Regular cardiac myocyte (primary cell): Measurements from ENCODE around the gene SETD5. TPM values are rescaled to one million over a fixed set of nuclear protein-coding genes. Genes with fewer than 3 reads are reported as not detected.

Source experiments
- total RNA-seq: library from RNA; depleted of rRNA; stranded (reverse); fragments of >200 nt; gene quantifications from 2 replicates; pipeline ENCODE4 v1.2.3, GENCODE V29; 2014

Gene SETD5
- 36.6 and 42.8 TPM in 2 replicates for total RNA-seq

GRCh38 chr3:9397332-9397905 lies at the start of gene SETD5:
Gene SETD5, plus strand, starts transcription at chr3:9397615. Its CDS starts 31,324 bp downstream, at chr3:9428939.

GRCh38 chr3:9362731-9363530 lies 34.5 kb upstream of the SETD5 start, which contains the start of gene THUMPD3:
Gene THUMPD3, plus strand, starts transcription at chr3:9363054. Its CDS starts 2,015 bp downstream, at chr3:9365069.

Other genes starting within 250 kb of the SETD5 start
- gene SRGAP3, start 148.0 kb upstream of the SETD5 start, total RNA-seq: 2.5 and 9.3 TPM in 2 replicates
- gene THUMPD3, start 34.6 kb upstream of the SETD5 start, total RNA-seq: 45.4 and 67.7 TPM in 2 replicates
- not detected in 2 replicates for gene LHFPL4, start 156.2 kb downstream of the SETD5 start, total RNA-seq